Loucy (cell line): ENCODE measurements around the gene PABPN1L.

Source experiments
- CTCF ChIP-seq: fragments of 200-600 bp; sonication (generic); conservative IDR thresholded peaks from 2 replicates; pipeline ENCODE4 v1.5.1; 2014; ENCODE audit warnings: mild to moderate bottlenecking, antibody characterized with exemption, low read length
- EZH2phosphoT487 ChIP-seq: fragments of 200-600 bp; IDR thresholded peaks from 2 replicates; pipeline ENCODE4 v1.6.1; 2018; ENCODE audit warnings: antibody characterized with exemption, mild to moderate bottlenecking, moderate library complexity, borderline replicate concordance

DNA sequence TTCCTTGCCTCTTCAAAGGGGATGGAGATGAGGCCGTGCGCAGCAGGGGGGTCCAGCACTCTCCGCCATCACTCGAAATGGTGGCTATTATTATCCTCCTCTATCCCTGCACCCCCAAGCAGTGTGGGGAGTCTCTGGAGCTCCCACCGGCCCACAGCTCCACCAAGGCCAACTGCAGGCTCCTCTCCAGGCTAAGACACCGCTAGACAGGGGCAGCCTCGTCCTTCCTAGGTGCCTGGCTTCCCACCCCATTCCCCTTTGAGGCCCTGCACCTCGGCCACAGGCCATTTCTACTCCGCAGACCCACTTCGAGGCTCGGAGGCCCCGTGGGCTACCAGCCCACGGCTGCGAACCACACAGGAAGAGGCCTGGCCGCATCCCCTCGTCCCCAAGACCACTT lies 39.6 kb upstream of the PABPN1L start:
- TF ChIP-seq CTCF (no peak), EZH2phosphoT487 (no peak)
